ENCODE measurements around the gene ENOX1. TPM values are rescaled to one million over a fixed set of nuclear protein-coding genes. Genes with fewer than 3 reads are reported as not detected.

The ENOX1 gene
- total RNA-seq, 1 donor from 2014 or later, result 2.5 TPM

GRCh38 chr13:43529796-43530195 lies 257.0 kb downstream of the ENOX1 start:
- Mint-ChIP-seq H3K36me3 (ENCODE audit: insufficient read depth) (no peaks in the 10 kb centered on the region), H3K27me3 (no peaks in the 10 kb centered on the region), H3K4me1 (ENCODE audit: low read depth) (no peaks in the 10 kb centered on the region), H3K9me3 (ENCODE audit: low read depth) (peaks cover 2% of the 10 kb centered on the region), H3K27ac (no peak overlapping the region), H3K4me3 (ENCODE audit: low read depth) (no peak overlapping the region)
- DNase-seq (ENCODE audit: low spot score, unreplicated experiment), result no peak
- TF ChIP-seq CTCF (IDR thresholded peaks at IDR 0.05; ENCODE audit: unreplicated experiment), result no peak

- Mint-ChIP-seq H3K4me1 (ENCODE audit: low read depth) (peaks cover under 1% of the 10 kb centered on the region), H3K27me3 (no peaks in the 10 kb centered on the region), H3K27ac (no peak overlapping the region), H3K36me3 (ENCODE audit: insufficient read depth) (no peaks in the 10 kb centered on the region), H3K4me3 (ENCODE audit: low read depth) (no peak overlapping the region), H3K9me3 (ENCODE audit: low read depth) (peaks cover 8% of the 10 kb centered on the region)
- DNase-seq (ENCODE audit: low spot score, unreplicated experiment), result no peak
- TF ChIP-seq CTCF (IDR thresholded peaks at IDR 0.05; ENCODE audit: unreplicated experiment), result no peak
Measured at GRCh38 chr13:43528992-43529391, 257.8 kb downstream of the ENOX1 start.

- TF ChIP-seq CTCF (IDR thresholded peaks at IDR 0.05; ENCODE audit: unreplicated experiment), result no peak
- DNase-seq (ENCODE audit: low spot score, unreplicated experiment), result no peak
- Mint-ChIP-seq H3K4me1 (ENCODE audit: low read depth) (peaks cover 2% of the 10 kb centered on the region), H3K27ac (no peak overlapping the region), H3K4me3 (ENCODE audit: low read depth) (no peak overlapping the region), H3K36me3 (ENCODE audit: insufficient read depth) (no peaks in the 10 kb centered on the region), H3K9me3 (ENCODE audit: low read depth) (peaks cover 10% of the 10 kb centered on the region), H3K27me3 (no peaks in the 10 kb centered on the region)
Measured at GRCh38 chr13:43522788-43523187, 264.0 kb downstream of the ENOX1 start.

GRCh38 chr13:43520351-43520750 lies 266.4 kb downstream of the ENOX1 start:
- Mint-ChIP-seq H3K27me3 (no peaks in the 10 kb centered on the region), H3K9me3 (ENCODE audit: low read depth) (peaks cover 10% of the 10 kb centered on the region), H3K4me1 (ENCODE audit: low read depth) (peaks cover 5% of the 10 kb centered on the region), H3K27ac (no peak overlapping the region), H3K4me3 (ENCODE audit: low read depth) (no peak overlapping the region), H3K36me3 (ENCODE audit: insufficient read depth) (no peaks in the 10 kb centered on the region)
- TF ChIP-seq CTCF (IDR thresholded peaks at IDR 0.05; ENCODE audit: unreplicated experiment), result no peak
- DNase-seq (ENCODE audit: low spot score, unreplicated experiment), result no peak

- H3K9me3 Mint-ChIP-seq (ENCODE audit: low read depth), result peaks cover under 1% of the 10 kb centered on the region
- H3K27ac Mint-ChIP-seq, result no peak overlapping the region
- H3K36me3 Mint-ChIP-seq (ENCODE audit: insufficient read depth), result no peaks in the 10 kb centered on the region
- no peak for TF ChIP-seq CTCF (IDR thresholded peaks at IDR 0.05; ENCODE audit: unreplicated experiment)
- no peaks in the 10 kb centered on the region for H3K27me3 Mint-ChIP-seq
- no peak for DNase-seq (ENCODE audit: low spot score, unreplicated experiment)
- H3K4me1 Mint-ChIP-seq (ENCODE audit: low read depth), result peaks cover 3% of the 10 kb centered on the region
- no peak overlapping the region for H3K4me3 Mint-ChIP-seq (ENCODE audit: low read depth)
Measured at GRCh38 chr13:43518833-43519232, 267.9 kb downstream of the ENOX1 start.
